Activated CD4-positive, alpha-beta T cell treated with anti-CD3 and anti-CD28 coated beads for 1 hour (primary cell): Measurements from ENCODE around the gene CNTLN.
"Not testable (repeated sequence)": the region's sequence is repeated elsewhere in the genome, so short reads cannot be mapped to it uniquely, and the experiment has no call there.

ENCODE experiments used
- DNase-seq: peaks from one replicate; pipeline ENCODE4 v3.0.0-alpha.2; 2020

The CNTLN gene

GRCh38 chr9:17520268-17521064 is 385.6 kb downstream of the CNTLN start:
- DNase-seq = no peak

- DNase-seq = no peak
These were observed 386.4 kb downstream of the CNTLN start for GRCh38 chr9:17521100-17521855.

GRCh38 chr9:17526726-17527125 is 391.9 kb downstream of the CNTLN start:
- not testable (repeated sequence) for DNase-seq

- no peak for DNase-seq
These were observed 394.0 kb downstream of the CNTLN start for GRCh38 chr9:17528859-17529258.

GRCh38 chr9:17531642-17532254 is 396.9 kb downstream of the CNTLN start:
- no peak for DNase-seq

- no peak for DNase-seq
These were observed 397.6 kb downstream of the CNTLN start for GRCh38 chr9:17532461-17532860.

- no peak for DNase-seq
These were observed 400.3 kb downstream of the CNTLN start for GRCh38 chr9:17535176-17535575.

GRCh38 chr9:17536027-17536426 is 401.2 kb downstream of the CNTLN start:
- no peak for DNase-seq

- DNase-seq = no peak
These were observed 416.2 kb downstream of the CNTLN start for GRCh38 chr9:17551023-17551422.
